Right atrium auricular region (tissue), 2 donors: ENCODE data around the gene CFAP69. TPM values are rescaled to one million over a fixed set of nuclear protein-coding genes. Genes with fewer than 3 reads are reported as not detected.
"Not testable (repeated sequence)": the region's sequence is repeated elsewhere in the genome, so short reads cannot be mapped to it uniquely, and the experiment has no call there.

Source experiments
- DNase-seq: peaks from one replicate; pipeline ENCODE4 v3.0.0-alpha.2; 2019; ENCODE audit warnings: low spot score
- H3K27ac ChIP-seq, 2 donors: fragments of 200-600 bp; sonication (generic); 1 replicate in 1 of 2; 2 replicates in 1 of 2; pipeline ENCODE4 v1.5.1; 2016 to 2019
- H3K27me3 ChIP-seq, 2 donors: fragments of 200-600 bp; sonication (generic); one replicate each; pipeline versions ENCODE4 v1.5.1 to v1.6.0; 2017 to 2019
- H3K36me3 ChIP-seq: fragments of 200-600 bp; sonication (generic); one replicate; pipeline ENCODE4 v1.5.1; 2016
- H3K4me1 ChIP-seq, 2 donors: fragments of 200-600 bp; sonication (generic); one replicate each; pipeline versions ENCODE4 v1.5.1 to v1.6.0; 2017 to 2019
- H3K4me3 ChIP-seq, 2 donors: fragments of 200-600 bp; sonication (generic); 1 replicate in 1 of 2; 2 replicates in 1 of 2; pipeline ENCODE4 v1.5.1; 2017 to 2019; ENCODE audit warnings: mild to moderate bottlenecking in 1 of 2, moderate library complexity in 1 of 2
- H3K9me3 ChIP-seq, 2 donors: fragments of 200-600 bp; sonication (generic); one replicate each; pipeline ENCODE4 v1.5.1; 2019
- CTCF ChIP-seq, 2 donors: fragments of 200-600 bp; sonication (generic); IDR thresholded peaks; one replicate each; pipeline ENCODE4 v1.5.1; 2019; ENCODE audit warnings: antibody characterized with exemption in 2 of 2
- total RNA-seq, 2 donors: library from RNA; depleted of rRNA; stranded (reverse); fragments of >200 nt; gene quantifications; one replicate each; pipeline ENCODE4 v1.1.0, GENCODE V29; 2016

CFAP69 gene
- total RNA-seq, 2 donors from 2014 or later: 1.2 to 3.7 TPM

- peaks cover 0 to 25% of the 10 kb centered on the region in 2 donors for H3K4me1 ChIP-seq
- no peak overlapping the region for H3K27ac ChIP-seq
Measured at GRCh38 chr7:90248706-90249105, 3.7 kb downstream of the CFAP69 start.

GRCh38 chr7:90250601-90251303 is 5.8 kb downstream of the CFAP69 start:
- DNase-seq: no peak
- peaks cover 0 to 14% of the 10 kb centered on the region in 2 donors for H3K4me1 ChIP-seq
- no peaks in the 10 kb centered on the region for H3K36me3 ChIP-seq
- peak overlapping the region in 1 of 2 donors; percentile 53 for H3K27ac ChIP-seq
- no peak overlapping the region for H3K4me3 ChIP-seq
- no peak for TF ChIP-seq CTCF (IDR thresholded peaks at IDR 0.05)
- no peaks in the 10 kb centered on the region for H3K9me3 ChIP-seq
- no peaks in the 10 kb centered on the region for H3K27me3 ChIP-seq

More at GRCh38 chr7:90248706-90249105, 3.7 kb downstream of the CFAP69 start:
- H3K27me3 ChIP-seq: no peaks in the 10 kb centered on the region
- TF ChIP-seq CTCF (IDR thresholded peaks at IDR 0.05): no peak
- no peak for DNase-seq
- no peak overlapping the region for H3K4me3 ChIP-seq
- H3K9me3 ChIP-seq: no peaks in the 10 kb centered on the region
- no peaks in the 10 kb centered on the region for H3K36me3 ChIP-seq

GRCh38 chr7:90251304-90251635 is 6.3 kb downstream of the CFAP69 start:
- Histone ChIP-seq H3K4me1 (peaks cover 0 to 9% of the 10 kb centered on the region in 2 donors), H3K36me3 (no peaks in the 10 kb centered on the region), H3K27me3 (no peaks in the 10 kb centered on the region), H3K27ac (peak overlapping the region in 1 of 2 donors; percentile 53), H3K9me3 (no peaks in the 10 kb centered on the region), H3K4me3 (no peak overlapping the region)
- TF ChIP-seq CTCF (IDR thresholded peaks at IDR 0.05): no peak
- no peak for DNase-seq

- not testable (repeated sequence) for H3K4me1 ChIP-seq, H3K9me3 ChIP-seq, H3K4me3 ChIP-seq, H3K36me3 ChIP-seq, DNase-seq, H3K27me3 ChIP-seq, H3K27ac ChIP-seq
Measured at GRCh38 chr7:90256011-90256410, 11.0 kb downstream of the CFAP69 start.

GRCh38 chr7:90256778-90257177 is 11.8 kb downstream of the CFAP69 start:
- Histone ChIP-seq H3K27ac (no peak overlapping the region), H3K36me3 (no peaks in the 10 kb centered on the region), H3K4me1 (no peaks in the 10 kb centered on the region), H3K27me3 (no peaks in the 10 kb centered on the region), H3K4me3 (no peak overlapping the region), H3K9me3 (no peaks in the 10 kb centered on the region)
- no peak for DNase-seq
- no peak for TF ChIP-seq CTCF (IDR thresholded peaks at IDR 0.05)

GRCh38 chr7:90261441-90261840 is 16.5 kb downstream of the CFAP69 start:
- H3K27me3 ChIP-seq: no peaks in the 10 kb centered on the region
- H3K36me3 ChIP-seq: no peaks in the 10 kb centered on the region
- H3K9me3 ChIP-seq: no peaks in the 10 kb centered on the region
- H3K4me1 ChIP-seq: no peaks in the 10 kb centered on the region
- no peak overlapping the region for H3K4me3 ChIP-seq
- H3K27ac ChIP-seq: no peak overlapping the region
- DNase-seq: no peak
- no peak for TF ChIP-seq CTCF (IDR thresholded peaks at IDR 0.05)
